ENCODE data around the gene NKD2.

- TF ChIP-seq CTCF (IDR thresholded peaks at IDR 0.05; ENCODE audit: low read length) (no peak), EZH2 (optimal IDR thresholded peaks at IDR 0.05; ENCODE audit: low read depth, low read length) (no peak), EZH2phosphoT487 (IDR thresholded peaks at IDR 0.05; ENCODE audit: low read length) (no peak)
These were observed 28.6 kb downstream of the NKD2 start for GRCh38 chr5:1037123-1037670.

Measured in MM.1S (cell line).